ENCODE data around the gene GPS1.

Gene GPS1

DNA sequence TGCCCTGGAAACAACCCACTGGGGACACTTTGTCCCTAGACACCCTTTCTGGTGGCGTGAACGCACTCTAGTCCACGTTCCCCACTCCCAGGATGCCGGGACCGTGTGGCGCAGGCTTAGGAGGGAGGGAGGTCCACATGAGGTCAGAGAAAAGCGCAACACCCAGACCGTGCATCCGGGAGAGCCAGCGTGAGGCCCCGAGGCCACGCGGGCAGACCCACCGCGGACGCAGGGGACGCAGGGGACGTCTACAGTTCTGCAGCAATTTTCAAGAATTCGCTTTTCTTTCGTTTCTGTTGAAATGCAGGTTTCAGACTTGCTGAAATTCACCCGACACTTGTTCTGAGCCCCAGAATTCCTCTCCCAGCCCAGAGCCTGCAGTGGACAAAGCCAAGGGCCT is 4.8 kb upstream of the GPS1 start:
- DNase-seq = no peak

DNA sequence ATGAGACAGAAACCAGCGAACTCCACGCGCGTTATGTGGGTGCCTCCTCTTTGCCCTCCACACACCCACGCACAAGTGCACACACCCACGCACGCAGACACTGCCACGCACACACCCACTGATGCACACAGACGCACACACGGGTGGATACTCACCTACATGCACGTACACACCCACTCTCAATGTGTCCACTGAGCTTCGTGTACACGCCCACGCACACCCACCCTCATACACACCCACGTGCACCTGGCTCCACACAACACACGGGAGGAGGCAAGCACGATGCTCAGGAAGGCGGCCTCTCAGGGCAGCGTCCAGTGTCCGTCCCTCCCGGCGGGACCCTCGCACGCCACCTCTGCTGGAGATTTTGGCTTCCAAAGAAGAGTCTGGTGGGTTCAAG is 4.3 kb upstream of the GPS1 start:
- no peak for DNase-seq

DNA sequence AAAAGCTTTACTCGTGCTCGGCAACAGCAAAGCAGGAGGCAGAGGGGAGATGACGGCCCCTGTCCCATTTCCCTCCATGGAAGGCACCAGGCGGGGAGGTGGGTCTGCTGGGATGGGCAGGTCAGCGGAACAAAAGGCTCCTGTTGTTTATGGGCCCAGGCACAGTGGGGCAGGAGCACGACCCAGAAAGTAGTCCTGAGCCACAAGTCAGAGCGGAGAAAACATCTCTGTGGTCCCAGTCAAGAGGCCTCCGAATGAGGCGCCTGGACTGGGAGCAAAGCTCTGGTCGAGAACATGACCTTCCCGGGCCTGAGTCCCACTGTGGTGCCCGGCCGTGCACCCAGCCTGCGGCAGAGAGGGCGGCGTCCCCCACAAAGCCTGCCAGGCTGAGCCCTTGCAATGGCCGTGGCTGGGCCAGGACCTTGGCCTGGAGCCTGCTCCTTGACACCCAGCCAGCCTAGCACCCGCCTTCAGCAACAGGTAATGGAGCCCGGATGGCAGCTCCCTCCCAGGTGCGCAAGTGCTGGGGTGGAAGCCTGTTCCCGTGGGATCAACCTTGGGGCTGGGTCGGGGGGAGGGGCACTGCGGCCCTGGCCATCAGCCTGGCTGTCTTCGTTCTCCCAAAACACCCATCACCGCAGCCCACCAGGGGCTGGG is 3.7 kb upstream of the GPS1 start:
- DNase-seq = no peak

DNA sequence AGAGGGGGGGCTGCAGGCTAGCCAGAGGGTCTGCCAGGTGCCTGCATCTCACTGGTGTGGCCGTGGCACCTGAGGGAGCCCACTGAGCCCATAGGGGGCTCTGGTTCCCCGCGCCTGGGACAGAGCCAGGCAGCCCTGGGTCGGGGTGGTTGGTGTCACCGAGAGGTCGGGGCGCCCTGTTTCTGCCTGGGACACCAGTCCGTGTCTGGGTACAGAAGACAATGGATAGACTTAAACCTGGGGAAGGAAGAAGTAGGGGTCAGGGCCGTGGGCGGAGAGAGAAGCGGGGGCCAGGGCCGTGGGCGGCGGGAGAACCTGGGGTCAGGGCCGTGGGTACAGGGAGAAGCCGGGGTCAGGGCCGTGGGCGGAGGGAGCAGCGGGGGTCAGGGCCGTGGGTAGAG is 3.1 kb upstream of the GPS1 start:
- no peak for DNase-seq

DNA sequence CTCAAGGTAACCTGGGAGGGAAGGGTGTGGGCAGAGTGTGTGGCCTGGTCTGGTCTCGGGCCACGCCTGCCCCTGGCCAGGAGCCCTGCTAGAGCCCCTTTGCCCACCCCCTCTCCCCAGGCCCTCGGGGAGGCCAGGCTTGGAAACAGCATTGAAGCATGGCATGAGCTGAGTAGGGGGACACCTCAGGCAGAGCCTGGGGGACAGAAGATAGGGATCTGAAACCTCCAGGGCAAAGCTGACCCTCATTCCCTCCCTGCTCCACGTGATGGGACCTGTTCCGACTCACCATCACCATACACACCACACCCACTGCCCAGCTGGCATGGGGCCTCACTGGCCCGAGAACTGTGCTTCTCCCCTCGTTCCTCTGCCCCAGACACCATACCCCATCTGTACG is 2.6 kb upstream of the GPS1 start:
- DNase-seq = no peak

DNA sequence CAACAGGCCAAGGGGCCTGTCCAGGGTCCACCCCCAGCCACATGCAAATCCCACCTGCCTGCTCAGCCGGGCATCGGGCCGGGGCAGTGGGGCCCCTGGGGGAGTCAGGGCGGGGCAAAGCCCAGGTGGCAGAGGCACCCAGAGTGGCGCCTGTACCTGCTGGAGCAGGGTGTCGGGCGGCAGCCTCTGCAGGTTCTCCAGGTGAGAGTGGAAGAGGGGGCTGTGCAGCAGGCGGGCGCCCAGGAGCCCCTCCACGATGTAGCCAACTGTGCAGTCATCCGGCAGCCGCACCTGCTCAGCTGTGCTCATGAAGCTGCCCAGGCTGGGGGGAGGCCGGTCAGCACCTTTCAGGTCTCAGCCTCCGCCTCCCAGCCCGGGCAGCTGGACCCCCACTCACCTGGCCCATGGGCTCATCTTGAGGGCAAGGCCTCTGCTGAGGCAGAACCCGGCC is 2.2 kb upstream of the GPS1 start:
- DNase-seq = no peak

DNA sequence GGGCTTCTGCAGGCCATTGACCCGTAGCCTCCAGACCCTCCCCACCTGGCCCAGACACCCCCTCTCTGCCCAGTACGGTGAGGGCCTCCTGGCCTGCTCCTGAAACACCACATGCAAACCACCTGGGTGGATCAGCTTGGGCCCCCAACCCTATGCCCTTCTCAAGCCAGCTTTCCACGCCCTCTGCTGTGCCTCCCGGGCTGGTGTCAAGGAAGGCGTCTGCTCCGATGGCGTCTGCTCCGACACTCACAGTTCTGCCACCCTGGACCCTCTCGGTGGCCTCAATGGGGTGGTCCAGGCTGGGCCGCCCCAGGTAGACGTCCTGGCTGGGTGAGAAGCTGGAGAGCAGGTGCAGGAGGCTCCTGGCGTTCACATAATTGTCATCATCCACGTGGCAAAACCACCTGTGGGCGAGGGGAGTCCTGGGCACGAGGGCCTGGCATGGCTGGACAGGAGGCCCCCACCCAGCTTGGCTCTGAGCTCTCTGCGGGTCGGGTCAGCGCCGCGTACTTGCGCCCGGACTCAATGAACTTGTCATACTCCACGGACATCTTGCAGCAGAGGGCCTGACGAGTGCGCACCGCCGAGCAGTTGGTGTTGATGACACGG is 1.4 kb upstream of the GPS1 start:
- no peak for DNase-seq

DNA sequence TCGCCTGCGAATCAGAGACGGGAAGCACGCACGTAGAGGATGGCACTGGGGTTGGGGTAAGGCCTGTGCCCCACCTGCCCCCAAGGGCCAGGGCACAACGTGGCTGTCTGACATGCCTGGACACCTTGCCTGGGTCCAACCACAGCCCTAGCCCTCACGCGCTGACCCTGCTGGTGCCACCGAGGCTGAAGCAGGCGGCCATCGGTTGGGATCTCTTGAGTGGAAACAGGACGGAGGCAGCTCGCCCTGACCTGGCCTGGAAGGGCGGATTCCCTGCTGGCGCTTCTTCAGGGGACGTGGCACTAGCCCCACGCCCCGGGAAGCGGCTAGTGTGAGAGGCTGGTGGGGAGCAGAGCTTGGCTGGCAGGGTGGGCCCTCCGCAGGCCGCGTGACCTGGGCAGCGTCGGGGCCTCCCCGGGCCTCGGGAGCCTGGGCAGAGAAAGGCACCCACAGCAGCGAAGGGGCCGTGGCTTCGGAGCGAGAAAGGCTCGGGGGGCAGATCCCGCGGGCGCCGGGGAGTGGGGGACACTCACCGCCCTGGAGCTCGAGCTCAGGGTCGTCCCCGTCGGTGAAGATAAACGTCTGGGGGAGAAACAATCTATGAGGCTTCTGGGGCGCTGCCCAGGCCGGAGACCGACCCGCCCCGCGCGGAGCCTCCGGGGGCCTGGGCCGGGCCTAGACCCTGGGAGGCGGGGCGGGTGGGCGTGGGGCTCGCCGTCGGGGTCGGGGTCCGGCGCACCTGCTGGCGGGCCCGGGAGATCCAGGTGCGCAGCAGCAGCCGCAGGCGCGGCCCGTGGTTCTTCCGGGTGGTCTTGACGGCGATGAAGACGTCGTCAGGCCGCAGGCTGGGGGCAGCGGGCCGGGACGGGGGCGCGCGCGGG is 697 bp upstream of the GPS1 start:
- no peak for DNase-seq

DNA sequence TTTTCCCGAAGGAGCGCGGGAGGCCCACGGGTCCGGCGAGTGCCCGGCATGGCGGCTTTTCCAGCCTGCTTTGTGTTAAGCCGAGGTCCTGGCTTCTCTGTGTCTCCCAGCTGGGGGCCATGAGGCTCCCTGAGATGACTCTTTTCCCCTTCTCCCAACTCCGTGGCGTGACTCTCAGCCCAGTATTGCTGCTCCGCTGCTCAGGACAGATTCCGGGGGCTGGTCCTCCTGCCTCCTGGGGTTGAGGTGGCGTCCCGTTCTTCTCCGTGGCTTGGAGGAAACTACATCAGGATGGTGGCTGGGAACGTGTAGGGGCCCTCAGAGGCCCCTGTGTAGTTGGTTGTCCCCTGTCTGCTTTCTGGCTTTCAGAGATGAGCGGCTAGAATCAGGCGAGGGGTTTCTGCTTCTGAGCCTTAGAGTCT is 951 bp downstream of the GPS1 start:
- DNase-seq = no peak

DNA sequence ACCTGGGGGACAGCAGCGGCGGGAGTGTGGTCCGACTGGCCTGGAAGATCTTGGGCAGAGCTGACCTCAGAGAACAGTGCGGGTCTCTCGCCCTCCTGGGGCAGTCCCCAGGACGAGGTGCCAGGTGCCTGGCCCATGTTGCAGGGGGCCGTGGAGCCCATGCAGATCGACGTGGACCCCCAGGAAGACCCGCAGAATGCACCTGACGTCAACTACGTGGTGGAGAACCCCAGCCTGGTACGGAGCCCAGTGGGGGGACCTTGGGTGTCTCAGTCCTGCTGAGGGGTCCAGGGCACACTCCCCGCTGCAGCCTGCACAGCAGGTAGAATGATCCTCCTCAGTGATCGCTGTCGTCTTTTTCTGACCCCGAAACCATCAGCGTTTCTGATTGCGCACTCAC is 1.4 kb downstream of the GPS1 start:
- DNase-seq = no peak

DNA sequence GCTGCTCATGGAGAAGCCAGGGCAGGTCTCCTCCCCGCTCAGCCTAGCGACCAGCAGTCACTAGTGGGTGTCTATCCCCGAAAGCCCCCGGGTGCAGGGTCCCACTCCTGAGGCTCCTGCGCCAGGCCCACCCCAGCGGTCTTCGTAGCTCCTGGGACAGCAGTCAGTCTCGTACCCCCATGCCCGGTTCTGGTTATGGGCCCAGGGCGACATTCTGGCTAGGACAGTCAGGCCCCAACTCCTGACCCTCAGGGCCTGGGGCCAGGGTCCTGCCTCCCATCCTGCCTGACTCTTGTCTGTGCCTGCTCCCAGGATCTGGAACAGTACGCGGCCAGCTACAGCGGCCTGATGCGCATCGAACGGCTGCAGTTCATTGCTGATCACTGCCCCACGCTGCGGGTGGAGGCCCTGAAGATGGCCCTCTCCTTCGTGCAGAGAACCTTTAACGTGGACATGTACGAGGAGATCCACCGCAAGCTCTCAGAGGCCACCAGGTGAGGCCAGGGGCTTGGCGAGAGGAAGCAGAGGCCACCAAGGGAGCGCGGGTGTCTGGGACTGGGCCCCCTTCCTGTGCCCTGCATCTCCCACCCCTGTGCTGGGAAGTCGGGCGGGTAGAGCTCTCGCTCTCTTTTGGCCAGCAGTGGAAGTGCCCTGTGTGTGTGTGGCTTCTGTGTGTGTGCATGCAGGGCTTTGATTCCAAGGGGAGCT is 2.0 kb downstream of the GPS1 start:
- no peak for DNase-seq

DNA sequence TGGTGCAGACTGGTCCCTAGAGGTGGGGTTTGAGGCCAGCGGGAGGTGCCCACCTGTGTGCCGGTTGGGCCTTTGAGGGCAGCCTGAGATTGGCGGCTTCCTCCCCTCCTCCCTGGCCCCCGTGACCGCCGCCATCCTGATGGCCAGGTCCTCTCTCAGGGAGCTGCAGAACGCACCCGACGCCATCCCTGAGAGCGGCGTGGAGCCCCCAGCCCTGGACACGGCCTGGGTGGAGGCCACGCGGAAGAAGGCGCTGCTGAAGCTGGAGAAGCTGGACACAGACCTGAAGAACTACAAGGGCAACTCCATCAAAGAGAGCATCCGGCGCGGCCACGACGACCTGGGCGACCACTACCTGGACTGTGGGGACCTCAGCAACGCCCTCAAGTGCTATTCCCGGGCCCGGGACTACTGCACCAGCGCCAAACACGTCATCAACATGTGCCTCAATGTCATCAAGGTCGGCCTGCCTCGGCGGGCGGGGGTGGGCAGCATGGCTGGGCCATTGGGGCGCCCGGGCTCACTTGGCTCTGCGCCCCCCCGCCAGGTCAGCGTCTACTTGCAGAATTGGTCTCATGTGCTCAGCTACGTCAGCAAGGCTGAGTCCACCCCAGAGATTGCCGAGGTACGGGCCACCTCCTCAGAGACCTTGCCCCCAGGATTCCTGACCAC is 2.8 kb downstream of the GPS1 start:
- no peak for DNase-seq

DNA sequence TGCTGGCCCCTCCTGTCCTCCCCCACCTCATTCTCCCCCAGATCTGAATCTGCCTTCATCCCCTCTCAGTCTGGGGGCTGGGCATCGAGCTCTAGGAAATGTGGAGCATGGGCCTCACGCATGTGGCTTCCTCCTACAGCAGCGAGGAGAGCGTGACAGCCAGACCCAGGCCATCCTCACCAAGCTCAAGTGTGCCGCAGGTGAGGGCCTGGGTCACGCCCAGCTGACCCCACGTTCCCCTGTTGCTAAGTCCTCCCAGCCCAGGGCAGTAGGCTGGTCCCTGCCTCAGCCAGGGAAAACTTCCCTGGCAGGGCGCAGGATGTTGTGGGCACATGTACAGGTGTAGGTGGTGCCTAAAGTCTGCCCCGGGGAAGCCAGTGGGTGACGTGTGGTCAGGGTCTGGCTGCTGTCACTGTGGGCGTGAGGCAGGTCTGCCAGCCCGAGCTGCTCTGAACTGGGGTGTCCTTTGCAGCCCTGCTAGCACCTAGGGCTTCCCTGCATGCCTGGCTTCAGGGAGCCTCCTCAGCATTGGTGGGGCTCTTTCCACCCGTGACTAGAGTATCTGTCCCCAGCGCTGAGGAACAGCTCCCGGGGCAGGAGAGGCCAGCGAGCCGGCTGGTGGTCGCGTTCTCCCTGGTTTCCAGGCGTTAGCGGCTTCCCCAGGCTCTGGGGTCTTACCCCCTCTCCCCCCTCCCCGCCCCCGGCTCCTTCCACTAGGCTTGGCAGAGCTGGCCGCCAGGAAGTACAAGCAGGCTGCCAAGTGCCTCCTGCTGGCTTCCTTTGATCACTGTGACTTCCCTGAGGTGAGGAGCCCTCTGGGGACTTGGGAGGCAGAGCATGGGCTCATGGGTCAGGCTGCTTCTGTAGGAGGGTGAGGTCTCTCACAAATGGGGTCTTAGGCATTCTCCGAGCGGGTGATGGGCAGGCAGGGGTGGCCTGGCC is 3.6 kb downstream of the GPS1 start:
- no peak for DNase-seq

DNA sequence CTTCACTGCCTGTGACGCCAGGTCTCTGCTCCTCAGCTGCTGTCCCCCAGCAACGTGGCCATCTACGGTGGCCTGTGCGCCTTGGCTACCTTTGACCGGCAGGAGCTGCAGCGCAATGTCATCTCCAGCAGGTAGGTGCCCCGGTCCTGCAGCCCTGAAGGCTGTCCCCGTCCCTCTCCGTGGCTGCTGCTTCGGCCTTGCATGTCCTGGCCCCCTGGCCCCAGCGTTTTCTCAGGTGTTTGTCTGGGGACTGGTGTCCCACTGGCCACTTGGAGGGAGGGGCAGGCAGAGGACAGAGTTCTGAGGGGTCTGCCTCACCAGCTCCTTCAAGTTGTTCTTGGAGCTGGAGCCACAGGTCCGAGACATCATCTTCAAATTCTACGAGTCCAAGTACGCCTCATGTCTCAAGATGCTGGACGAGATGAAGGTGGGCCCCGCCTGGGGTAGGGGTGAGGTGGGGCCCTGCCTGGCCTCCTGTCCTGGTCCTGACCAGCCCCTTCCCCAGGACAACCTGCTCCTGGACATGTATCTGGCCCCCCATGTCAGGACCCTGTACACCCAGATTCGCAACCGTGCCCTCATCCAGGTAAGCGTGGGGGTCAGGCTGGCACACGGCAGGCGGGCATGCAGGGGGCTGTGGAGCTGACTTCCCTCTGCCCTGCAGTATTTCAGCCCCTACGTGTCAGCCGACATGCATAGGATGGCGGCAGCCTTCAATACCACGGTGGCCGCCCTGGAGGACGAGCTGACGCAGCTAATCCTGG is 4.4 kb downstream of the GPS1 start:
- no peak for DNase-seq

DNA sequence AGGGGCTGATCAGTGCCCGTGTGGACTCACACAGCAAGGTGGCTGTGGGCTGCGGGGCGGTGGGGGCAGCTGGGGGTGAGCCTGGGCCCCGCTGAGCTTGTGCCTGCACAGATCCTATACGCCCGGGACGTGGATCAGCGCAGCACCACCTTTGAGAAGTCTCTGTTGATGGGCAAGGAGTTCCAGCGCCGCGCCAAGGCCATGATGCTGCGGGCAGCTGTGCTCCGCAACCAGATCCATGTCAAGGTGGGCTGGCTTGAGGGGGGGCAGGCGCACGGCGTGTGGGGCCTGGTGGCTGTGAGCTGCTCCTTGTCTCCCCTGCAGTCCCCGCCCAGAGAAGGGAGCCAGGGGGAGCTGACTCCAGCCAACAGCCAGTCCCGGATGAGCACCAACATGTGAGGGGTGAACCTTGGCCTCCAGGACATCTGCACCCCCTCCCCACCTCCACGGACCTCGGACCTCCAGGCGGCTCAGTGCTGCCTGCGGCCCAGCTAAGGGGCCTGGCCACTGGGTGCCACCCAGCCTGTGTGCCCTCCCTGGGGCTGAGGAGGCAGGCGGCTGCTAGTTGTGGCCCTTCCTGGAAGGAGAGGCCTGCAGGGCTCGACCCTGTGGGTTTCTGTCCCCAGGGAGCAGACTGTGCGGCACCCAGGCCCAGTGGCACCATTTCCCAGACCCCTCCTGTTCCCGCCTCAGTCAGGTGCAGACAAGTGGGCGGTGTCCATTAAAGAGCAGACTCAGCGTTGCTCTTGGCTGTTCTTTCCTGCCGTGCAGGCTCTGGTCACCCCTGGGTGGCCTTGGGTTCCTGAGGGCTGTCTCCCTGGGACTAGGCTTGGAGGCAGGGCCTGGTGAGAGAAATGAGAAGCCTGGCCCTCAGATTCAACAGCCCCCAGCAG is 5.3 kb downstream of the GPS1 start:
- DNase-seq = no peak

DNA sequence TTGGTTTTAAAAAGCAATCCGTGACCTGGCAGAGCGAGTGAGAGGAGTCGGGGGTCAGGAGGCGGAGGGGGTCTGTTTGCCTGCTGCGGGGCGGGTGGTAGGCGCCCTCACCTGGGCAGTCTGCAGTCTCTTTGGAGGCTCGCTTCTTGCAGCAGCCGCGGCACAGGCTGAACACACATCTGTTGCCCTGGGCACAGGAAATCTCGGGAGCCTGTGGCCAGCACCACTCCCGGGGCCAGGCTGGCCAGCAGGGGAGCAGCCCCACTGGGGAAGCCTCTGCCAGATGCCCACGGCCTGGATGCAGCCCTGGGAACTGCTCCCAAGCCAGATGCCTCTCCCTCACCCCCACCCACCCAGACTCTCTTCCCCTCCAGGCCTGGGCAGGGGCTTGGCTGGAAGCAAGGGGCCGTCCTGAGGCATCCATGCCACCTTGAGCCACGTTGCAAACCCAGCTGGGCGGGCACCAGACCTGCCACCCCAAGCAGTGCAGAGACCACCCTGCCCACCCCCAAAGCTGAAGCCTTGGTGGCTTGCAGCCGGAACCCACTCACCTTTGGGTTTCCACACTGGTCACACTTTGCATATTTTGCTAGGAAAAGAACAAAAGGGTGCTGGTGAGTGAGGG is 6.6 kb downstream of the GPS1 start:
- no peak for DNase-seq

DNA sequence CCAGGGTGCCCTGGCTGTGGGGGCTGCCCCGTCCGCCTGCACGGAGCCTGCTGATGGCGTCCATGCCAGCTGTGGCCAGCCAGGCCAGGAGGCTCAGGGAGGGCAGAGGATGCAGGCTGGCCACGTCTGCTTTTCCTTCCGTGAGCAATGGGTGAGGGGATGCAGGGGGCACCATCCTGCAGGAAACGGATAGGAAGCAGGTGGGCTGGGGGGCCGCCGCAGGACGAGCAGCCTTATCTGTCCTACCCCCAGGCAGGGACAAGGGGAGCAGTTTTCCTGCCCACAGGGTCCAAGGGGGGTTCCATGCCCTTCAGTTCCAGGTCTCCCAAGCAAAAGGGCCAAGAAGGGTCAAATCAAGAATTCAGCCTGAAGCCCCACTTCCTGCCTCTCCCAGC is 7.2 kb downstream of the GPS1 start:
- no peak for DNase-seq

DNA sequence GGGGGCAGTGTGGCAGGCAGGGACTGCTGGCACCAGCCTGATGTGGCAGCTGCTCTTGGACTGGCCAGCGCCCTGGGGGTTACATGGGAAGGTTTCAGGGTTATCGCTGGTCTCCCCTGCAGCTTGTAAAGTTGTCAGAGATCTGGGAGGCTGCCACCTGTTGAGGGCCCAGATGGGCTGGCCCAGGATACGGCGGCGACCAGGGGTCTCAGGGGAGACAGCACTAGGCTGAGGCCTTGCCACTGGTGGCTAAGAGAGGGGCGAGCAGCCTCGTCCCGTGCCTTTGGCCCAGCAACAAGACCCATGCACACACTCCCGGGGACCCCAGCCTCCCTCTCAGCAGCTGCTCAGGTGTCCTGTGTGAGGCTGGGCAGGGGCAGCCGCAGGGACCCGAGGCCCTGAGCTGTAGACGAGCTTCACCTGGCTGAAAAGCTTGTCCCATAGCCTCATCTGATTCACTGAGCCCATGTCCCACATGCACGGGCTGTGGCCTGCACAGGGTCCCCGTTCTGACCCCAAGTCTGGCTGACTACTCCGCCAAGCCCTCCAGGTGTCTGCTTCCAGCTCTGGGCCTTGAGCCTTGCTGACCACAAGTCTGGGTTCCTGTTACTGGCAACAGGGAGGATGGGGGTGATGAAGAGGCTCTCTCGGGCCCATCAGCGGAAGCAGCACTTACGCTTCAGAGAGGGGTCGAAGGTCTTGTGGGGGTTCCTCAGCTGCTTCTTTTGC is 7.7 kb downstream of the GPS1 start:
- no peak for DNase-seq

Data from inflammatory macrophage (primary cell).